Chondrocyte (in vitro differentiated cells): ENCODE data around the gene AADAT. TPM values are rescaled to one million over a fixed set of nuclear protein-coding genes. Genes with fewer than 3 reads are reported as not detected.
"Not testable (repeated sequence)": the region's sequence is repeated elsewhere in the genome, so short reads cannot be mapped to it uniquely, and the experiment has no call there.

Source experiments
- DNase-seq: peaks from one replicate; pipeline ENCODE4 v3.0.0; 2021; ENCODE audit warnings: mixed read lengths, low spot score
- H3K27ac Mint-ChIP-seq: one replicate; pipeline ENCODE4 v1.8.0; 2021; ENCODE audit warnings: mild to moderate bottlenecking, moderate library complexity, mixed read lengths; ENCODE audit not compliant: unreplicated experiment
- H3K27me3 Mint-ChIP-seq: 2 replicates; pipeline ENCODE4 v1.8.0; 2021; ENCODE audit warnings: low read depth, mixed read lengths
- H3K36me3 Mint-ChIP-seq: 2 replicates; pipeline ENCODE4 v1.8.0; 2021; ENCODE audit warnings: low read depth, mixed read lengths
- H3K4me1 Mint-ChIP-seq: 2 replicates; pipeline ENCODE4 v1.8.0; 2021; ENCODE audit warnings: low read depth, mild to moderate bottlenecking, mixed read lengths
- H3K4me3 Mint-ChIP-seq: one replicate; pipeline ENCODE4 v1.8.0; 2021; ENCODE audit warnings: mild to moderate bottlenecking, moderate library complexity, mixed read lengths; ENCODE audit not compliant: unreplicated experiment
- H3K9me3 Mint-ChIP-seq: 2 replicates; pipeline ENCODE4 v1.8.0; 2021; ENCODE audit warnings: low read depth, mixed read lengths
- CTCF ChIP-seq: fragments of 200-600 bp; sonication (generic); IDR thresholded peaks from 2 replicates; pipeline ENCODE4 v1.5.0; 2021; ENCODE audit warnings: antibody characterized with exemption, mild to moderate bottlenecking, moderate library complexity
- total RNA-seq: library from RNA; stranded (reverse); gene quantifications from 3 replicates; pipeline ENCODE4 v1.2.1, GENCODE V29; 2021

AADAT gene
- total RNA-seq, 1 donor from 2014 or later = 13.2 TPM

GRCh38 chr4:170128219-170128804 lies 38.6 kb upstream of the AADAT start:
- TF ChIP-seq CTCF = no peak
- Mint-ChIP-seq H3K36me3 (peaks cover 2% of the 10 kb centered on the region), H3K27ac (no peak overlapping the region), H3K4me3 (no peak overlapping the region), H3K4me1 (no peaks in the 10 kb centered on the region), H3K27me3 (peaks cover 12% of the 10 kb centered on the region), H3K9me3 (peaks cover 20% of the 10 kb centered on the region)
- no peak for DNase-seq

GRCh38 chr4:170127758-170128157 lies 38.0 kb upstream of the AADAT start:
- peaks cover 15% of the 10 kb centered on the region for H3K9me3 Mint-ChIP-seq
- no peak for DNase-seq
- no peak overlapping the region for H3K4me3 Mint-ChIP-seq
- no peaks in the 10 kb centered on the region for H3K4me1 Mint-ChIP-seq
- H3K36me3 Mint-ChIP-seq = no peaks in the 10 kb centered on the region
- peaks cover 12% of the 10 kb centered on the region for H3K27me3 Mint-ChIP-seq
- TF ChIP-seq CTCF = no peak
- H3K27ac Mint-ChIP-seq = no peak overlapping the region

- no peak for TF ChIP-seq CTCF
- Mint-ChIP-seq H3K27ac (no peak overlapping the region), H3K9me3 (peaks cover 4% of the 10 kb centered on the region), H3K36me3 (no peaks in the 10 kb centered on the region), H3K4me3 (no peak overlapping the region), H3K4me1 (no peaks in the 10 kb centered on the region), H3K27me3 (peaks cover 16% of the 10 kb centered on the region)
- DNase-seq = no peak
Observed at GRCh38 chr4:170124406-170124805, 34.6 kb upstream of the AADAT start.

- Mint-ChIP-seq H3K9me3 (peaks cover 4% of the 10 kb centered on the region), H3K36me3 (no peaks in the 10 kb centered on the region), H3K4me3 (no peak overlapping the region), H3K4me1 (no peaks in the 10 kb centered on the region), H3K27ac (no peak overlapping the region), H3K27me3 (peaks cover 23% of the 10 kb centered on the region)
- no peak for TF ChIP-seq CTCF
- no peak for DNase-seq
Observed at GRCh38 chr4:170122252-170122651, 32.5 kb upstream of the AADAT start.

- H3K36me3 Mint-ChIP-seq = no peaks in the 10 kb centered on the region
- no peak overlapping the region for H3K27ac Mint-ChIP-seq
- peaks cover 41% of the 10 kb centered on the region for H3K27me3 Mint-ChIP-seq
- TF ChIP-seq CTCF = no peak
- peaks cover 9% of the 10 kb centered on the region for H3K4me1 Mint-ChIP-seq
- no peak overlapping the region for H3K4me3 Mint-ChIP-seq
- H3K9me3 Mint-ChIP-seq = no peaks in the 10 kb centered on the region
- no peak for DNase-seq
Observed at GRCh38 chr4:170114636-170115035, 24.9 kb upstream of the AADAT start.

- peaks cover 12% of the 10 kb centered on the region for H3K4me1 Mint-ChIP-seq
Observed at GRCh38 chr4:170114183-170114582, 24.4 kb upstream of the AADAT start.

More at GRCh38 chr4:170114183-170114582, 24.4 kb upstream of the AADAT start:
- not testable (repeated sequence) for H3K4me3 Mint-ChIP-seq, H3K27ac Mint-ChIP-seq, H3K9me3 Mint-ChIP-seq, DNase-seq, H3K36me3 Mint-ChIP-seq
- peaks cover 43% of the 10 kb centered on the region for H3K27me3 Mint-ChIP-seq
